ENCODE data around the gene RXRA.

RXRA gene

DNA sequence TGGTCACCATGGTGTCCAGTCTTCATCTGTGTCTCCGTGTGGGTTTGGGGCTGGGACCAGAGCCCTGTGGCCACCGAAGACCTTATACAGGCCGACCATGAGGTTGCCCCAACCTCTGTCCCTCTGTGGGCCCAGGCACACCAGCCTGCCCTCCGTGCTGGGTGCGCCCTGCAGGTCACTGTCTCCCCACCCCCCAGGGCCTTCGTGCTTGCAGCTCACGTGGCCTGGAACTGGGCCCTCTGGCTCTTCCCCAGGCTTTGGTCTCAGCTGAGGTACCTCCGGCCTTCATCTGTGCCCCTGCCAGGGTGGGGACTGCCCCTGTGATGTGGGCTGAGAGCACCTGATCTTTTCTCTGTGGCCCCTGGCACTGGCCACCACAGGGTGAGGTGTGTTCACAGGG, 92.1 kb downstream of the RXRA start:
- Histone ChIP-seq H3K4me3 (ENCODE audit: low read depth in 1 of 2, low read length in 2 of 2) (no peak overlapping the region), H3K4me1 (ENCODE audit: insufficient read depth, low read length) (no peaks in the 10 kb centered on the region), H3K36me3 (ENCODE audit: insufficient read depth, low read length) (no peaks in the 10 kb centered on the region; the same call in 1 of the 2 replicates), H3K9ac (ENCODE audit: low read depth, low read length) (no peak overlapping the region), H2AFZ (ENCODE audit: low read depth, low read length) (no peak overlapping the region), H3K4me2 (ENCODE audit: insufficient read depth, low read length) (no peak overlapping the region), H3K27me3 (ENCODE audit: insufficient read depth, low read length, poor library complexity) (no peaks in the 10 kb centered on the region), H3K79me2 (ENCODE audit: insufficient read depth, low read length) (no peaks in the 10 kb centered on the region), H3K9me3 (ENCODE audit: insufficient read depth, low read length, severe bottlenecking) (no peaks in the 10 kb centered on the region), H3K27ac (ENCODE audit: low read length) (no peak overlapping the region), H4K20me1 (ENCODE audit: insufficient read depth, low read length) (peaks cover 4% of the 10 kb centered on the region; the same call in 1 of the 2 replicates)
- ATAC-seq (ENCODE audit: insufficient read depth, low read depth) (no peak), DNase-seq (no peak)
- no peak for TF ChIP-seq EZH2 (IDR thresholded peaks at IDR 0.05; ENCODE audit: borderline replicate concordance, low read depth, low read length, severe bottlenecking)
- TF ChIP-seq, protein P1, sequence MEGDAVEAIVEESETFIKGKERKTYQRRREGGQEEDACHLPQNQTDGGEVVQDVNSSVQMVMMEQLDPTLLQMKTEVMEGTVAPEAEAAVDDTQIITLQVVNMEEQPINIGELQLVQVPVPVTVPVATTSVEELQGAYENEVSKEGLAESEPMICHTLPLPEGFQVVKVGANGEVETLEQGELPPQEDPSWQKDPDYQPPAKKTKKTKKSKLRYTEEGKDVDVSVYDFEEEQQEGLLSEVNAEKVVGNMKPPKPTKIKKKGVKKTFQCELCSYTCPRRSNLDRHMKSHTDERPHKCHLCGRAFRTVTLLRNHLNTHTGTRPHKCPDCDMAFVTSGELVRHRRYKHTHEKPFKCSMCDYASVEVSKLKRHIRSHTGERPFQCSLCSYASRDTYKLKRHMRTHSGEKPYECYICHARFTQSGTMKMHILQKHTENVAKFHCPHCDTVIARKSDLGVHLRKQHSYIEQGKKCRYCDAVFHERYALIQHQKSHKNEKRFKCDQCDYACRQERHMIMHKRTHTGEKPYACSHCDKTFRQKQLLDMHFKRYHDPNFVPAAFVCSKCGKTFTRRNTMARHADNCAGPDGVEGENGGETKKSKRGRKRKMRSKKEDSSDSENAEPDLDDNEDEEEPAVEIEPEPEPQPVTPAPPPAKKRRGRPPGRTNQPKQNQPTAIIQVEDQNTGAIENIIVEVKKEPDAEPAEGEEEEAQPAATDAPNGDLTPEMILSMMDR (IDR thresholded peaks at IDR 0.05; ENCODE audit: borderline replicate concordance, extremely low read depth, low read length, poor library complexity, severe bottlenecking), result no peak

DNA sequence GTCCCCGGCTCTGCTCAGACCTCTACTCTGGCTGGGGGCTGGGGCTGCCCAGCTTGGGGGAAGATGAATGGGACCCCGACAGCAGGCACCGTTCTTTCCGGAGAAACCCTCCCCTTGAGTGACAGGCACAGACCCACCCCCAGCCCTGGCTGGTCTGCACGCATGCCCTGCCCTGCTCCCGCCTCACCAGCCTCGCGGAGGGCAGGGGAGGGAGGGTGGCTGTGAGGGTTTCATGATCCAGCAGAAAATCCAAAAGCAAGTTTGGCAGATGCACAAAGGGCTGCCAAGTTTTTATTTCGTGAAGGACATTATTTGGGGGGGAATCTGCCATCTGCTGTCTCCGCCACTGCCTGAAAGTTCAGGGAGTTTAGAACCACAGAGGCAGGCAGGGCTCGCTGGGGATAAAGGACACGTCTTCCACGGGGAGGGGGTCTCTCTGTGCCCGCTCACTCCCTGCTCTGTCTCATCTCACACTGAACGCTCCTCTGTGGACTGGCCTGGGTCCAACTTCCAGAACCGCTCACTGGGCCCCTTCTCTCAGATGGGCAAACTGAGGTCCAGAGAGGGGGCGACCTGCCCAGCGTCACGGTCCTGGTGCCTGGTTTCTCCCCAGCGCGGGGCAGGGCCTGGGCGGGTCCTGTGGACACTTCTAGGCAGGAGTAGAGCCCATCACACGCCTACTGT, 92.9 kb downstream of the RXRA start:
- H3K27ac ChIP-seq (ENCODE audit: low read length), result no peak overlapping the region
- TF ChIP-seq, protein P1 (IDR thresholded peaks at IDR 0.05; ENCODE audit: borderline replicate concordance, extremely low read depth, low read length, poor library complexity, severe bottlenecking), result no peak
- no peak for TF ChIP-seq EZH2 (IDR thresholded peaks at IDR 0.05; ENCODE audit: borderline replicate concordance, low read depth, low read length, severe bottlenecking)
- H3K9ac ChIP-seq (ENCODE audit: low read depth, low read length), result no peak overlapping the region
- no peaks in the 10 kb centered on the region for H3K4me1 ChIP-seq (ENCODE audit: insufficient read depth, low read length)
- H3K36me3 ChIP-seq (ENCODE audit: insufficient read depth, low read length), result no peaks in the 10 kb centered on the region; the same call in 1 of the 2 replicates
- DNase-seq, result no peak
- peaks cover 4% of the 10 kb centered on the region; the same call in 1 of the 2 replicates for H4K20me1 ChIP-seq (ENCODE audit: insufficient read depth, low read length)
- H3K27me3 ChIP-seq (ENCODE audit: insufficient read depth, low read length, poor library complexity), result no peaks in the 10 kb centered on the region
- no peak overlapping the region for H2AFZ ChIP-seq (ENCODE audit: low read depth, low read length)
- H3K4me2 ChIP-seq (ENCODE audit: insufficient read depth, low read length), result no peak overlapping the region
- H3K9me3 ChIP-seq (ENCODE audit: insufficient read depth, low read length, severe bottlenecking), result no peaks in the 10 kb centered on the region
- ATAC-seq (ENCODE audit: insufficient read depth, low read depth), result no peak
- H3K4me3 ChIP-seq (ENCODE audit: low read depth in 1 of 2, low read length in 2 of 2), result no peak overlapping the region
- H3K79me2 ChIP-seq (ENCODE audit: insufficient read depth, low read length), result no peaks in the 10 kb centered on the region

DNA sequence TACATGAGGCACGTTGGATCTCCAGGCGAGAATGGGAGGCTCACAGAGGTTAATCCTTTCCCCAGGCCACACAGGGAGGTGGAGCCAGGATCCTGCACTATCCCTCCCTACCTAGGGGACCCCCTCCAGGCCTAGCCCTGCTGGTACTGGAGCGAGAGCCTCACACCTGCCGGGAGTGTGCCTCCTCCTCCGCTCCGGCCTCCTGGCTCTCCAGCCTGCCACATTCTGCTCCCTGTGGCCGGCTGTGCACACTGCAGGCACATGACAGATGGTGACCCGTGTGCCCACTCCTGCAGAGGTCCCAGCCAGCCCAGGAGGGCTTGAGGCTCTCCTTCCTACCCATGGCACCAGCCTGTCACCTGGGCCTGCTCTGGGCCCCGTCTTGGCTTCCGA, 93.4 kb downstream of the RXRA start:
- ATAC-seq (ENCODE audit: insufficient read depth, low read depth) (peak; percentile 68), DNase-seq (no peak)
- Histone ChIP-seq H2AFZ (ENCODE audit: low read depth, low read length) (no peak overlapping the region), H3K79me2 (ENCODE audit: insufficient read depth, low read length) (no peaks in the 10 kb centered on the region), H3K4me2 (ENCODE audit: insufficient read depth, low read length) (no peak overlapping the region), H3K4me3 (ENCODE audit: low read depth in 1 of 2, low read length in 2 of 2) (no peak overlapping the region), H4K20me1 (ENCODE audit: insufficient read depth, low read length) (no peaks in the 10 kb centered on the region; the same call in 1 of the 2 replicates), H3K9ac (ENCODE audit: low read depth, low read length) (no peak overlapping the region), H3K4me1 (ENCODE audit: insufficient read depth, low read length) (no peaks in the 10 kb centered on the region), H3K27me3 (ENCODE audit: insufficient read depth, low read length, poor library complexity) (no peaks in the 10 kb centered on the region), H3K9me3 (ENCODE audit: insufficient read depth, low read length, severe bottlenecking) (no peaks in the 10 kb centered on the region), H3K27ac (ENCODE audit: low read length) (no peak overlapping the region), H3K36me3 (ENCODE audit: insufficient read depth, low read length) (no peaks in the 10 kb centered on the region; the same call in 1 of the 2 replicates)
- TF ChIP-seq EZH2 (IDR thresholded peaks at IDR 0.05; ENCODE audit: borderline replicate concordance, low read depth, low read length, severe bottlenecking), result no peak
- TF ChIP-seq, protein P1 (IDR thresholded peaks at IDR 0.05; ENCODE audit: borderline replicate concordance, extremely low read depth, low read length, poor library complexity, severe bottlenecking), result peak; percentile 41
